Hepatocyte (in vitro differentiated cells): ENCODE data around the gene SLC32A1. TPM values are rescaled to one million over a fixed set of nuclear protein-coding genes. Genes with fewer than 3 reads are reported as not detected.

Experiments used
- DNase-seq: peaks from one replicate; pipeline ENCODE4 v3.0.0-alpha.2; 2016; ENCODE audit warnings: low spot score
- H2AFZ ChIP-seq: fragments of 200-600 bp; sonication (generic); 2 replicates; pipeline ENCODE4 v1.6.0; 2016; ENCODE audit warnings: antibody characterized with exemption, mild to moderate bottlenecking
- H3K27ac ChIP-seq: fragments of 200-600 bp; sonication (generic); 2 replicates; pipeline ENCODE4 v1.5.1; 2016; ENCODE audit warnings: mild to moderate bottlenecking
- H3K27me3 ChIP-seq: fragments of 200-600 bp; sonication (generic); 2 replicates; pipeline ENCODE4 v1.6.1; 2016
- H3K36me3 ChIP-seq: fragments of 200-600 bp; sonication (generic); replicated peaks from 2 replicates; pipeline ENCODE4 v1.5.1; 2016; ENCODE audit warnings: low read depth; ENCODE audit not compliant: insufficient read depth
- H3K4me1 ChIP-seq: fragments of 200-600 bp; sonication (generic); 2 replicates; pipeline ENCODE4 v1.5.1; 2016; ENCODE audit warnings: mild to moderate bottlenecking, moderate library complexity; ENCODE audit not compliant: insufficient read depth
- H3K4me2 ChIP-seq: fragments of 200-600 bp; sonication (generic); 2 replicates; pipeline ENCODE4 v1.6.0; 2016
- H3K4me3 ChIP-seq: fragments of 200-600 bp; sonication (generic); 2 replicates; pipeline ENCODE4 v1.5.1; 2016; ENCODE audit warnings: mild to moderate bottlenecking
- H3K79me2 ChIP-seq: fragments of 200-600 bp; sonication (generic); 2 replicates; pipeline ENCODE4 v1.6.0; 2017; ENCODE audit warnings: mild to moderate bottlenecking
- H3K9me2 ChIP-seq: fragments of 200-600 bp; sonication (generic); replicated peaks from 2 replicates; pipeline ENCODE4 v1.6.0; 2017; ENCODE audit warnings: mild to moderate bottlenecking; ENCODE audit not compliant: insufficient read depth
- H3K9me3 ChIP-seq: fragments of 200-600 bp; sonication (generic); 2 replicates; pipeline ENCODE4 v1.5.1; 2016; ENCODE audit warnings: low read depth, mild to moderate bottlenecking
- H4K20me1 ChIP-seq: fragments of 200-600 bp; sonication (generic); 2 replicates; pipeline ENCODE4 v1.6.0; 2016; ENCODE audit warnings: mild to moderate bottlenecking; ENCODE audit not compliant: insufficient read depth, poor library complexity, severe bottlenecking
- CTCF ChIP-seq: fragments of 200-600 bp; sonication (generic); IDR thresholded peaks from 2 replicates; pipeline ENCODE4 v1.5.1; 2016; ENCODE audit warnings: antibody characterized with exemption, mild to moderate bottlenecking; ENCODE audit not compliant: poor library complexity
- EZH2 ChIP-seq: fragments of 200-600 bp; sonication (generic); IDR thresholded peaks from 2 replicates; pipeline ENCODE4 v1.6.1; 2016; ENCODE audit warnings: antibody characterized with exemption, mild to moderate bottlenecking, borderline replicate concordance
- EZH2phosphoT487 ChIP-seq: fragments of 200-600 bp; sonication (generic); IDR thresholded peaks from one replicate; pipeline ENCODE4 v1.6.1; 2018; ENCODE audit warnings: antibody characterized with exemption, mild to moderate bottlenecking, low read depth, moderate library complexity; ENCODE audit not compliant: unreplicated experiment, severe bottlenecking
- WGBS: methylation state at CpG from one replicate; pipeline ENCODE4 v1.1.6; 2016; ENCODE audit warnings: low lambda C conversion rate; ENCODE audit errors: missing lambda C conversion rate; 5-methylcytosine and 5-hydroxymethylcytosine counted together
- polyA plus RNA-seq: library from polyadenylated mRNA; unstranded; fragments of >200 nt; fragmentation: Nextera tagmentation; extraction: Ambion mirVana; gene quantifications from 2 replicates; pipeline ENCODE4 v1.2.1, GENCODE V29; 2016
- total RNA-seq: library from RNA; depleted of rRNA; stranded (reverse); fragments of >200 nt; gene quantifications from 2 replicates; pipeline ENCODE4 v1.2.3, GENCODE V29; 2014

SLC32A1 gene
- total and polyA plus RNA-seq, 2 experiments from 2014 or later: not detected

GRCh38 chr20:38700141-38700540 is 24.1 kb upstream of the SLC32A1 start:
- Histone ChIP-seq H3K4me2 (no peak overlapping the region), H3K4me3 (no peak overlapping the region), H3K79me2 (no peaks in the 10 kb centered on the region), H3K9me2 (no peaks in the 10 kb centered on the region), H3K9me3 (no peaks in the 10 kb centered on the region), H3K27ac (no peak overlapping the region), H3K36me3 (no peaks in the 10 kb centered on the region), H4K20me1 (no peaks in the 10 kb centered on the region), H3K27me3 (peaks cover 27% of the 10 kb centered on the region), H2AFZ (no peak overlapping the region), H3K4me1 (no peaks in the 10 kb centered on the region)
- TF ChIP-seq CTCF: no peak
- no peak for TF ChIP-seq EZH2
- TF ChIP-seq EZH2phosphoT487: no peak
- 52% methylated on average over 4 of the region's 4 CpGs for WGBS
- no peak for DNase-seq

- Histone ChIP-seq H4K20me1 (no peaks in the 10 kb centered on the region), H3K79me2 (no peaks in the 10 kb centered on the region), H3K9me2 (no peaks in the 10 kb centered on the region), H3K4me3 (no peak overlapping the region), H2AFZ (no peak overlapping the region), H3K27me3 (peaks cover 32% of the 10 kb centered on the region), H3K4me2 (no peak overlapping the region), H3K36me3 (no peaks in the 10 kb centered on the region), H3K4me1 (no peaks in the 10 kb centered on the region), H3K27ac (no peak overlapping the region), H3K9me3 (no peaks in the 10 kb centered on the region)
- TF ChIP-seq EZH2phosphoT487: no peak
- TF ChIP-seq EZH2: no peak
- TF ChIP-seq CTCF: no peak
- DNase-seq: no peak
- 76% methylated on average over 3 of the region's 3 CpGs for WGBS
Measured at GRCh38 chr20:38700926-38701325, 23.4 kb upstream of the SLC32A1 start.

DNA sequence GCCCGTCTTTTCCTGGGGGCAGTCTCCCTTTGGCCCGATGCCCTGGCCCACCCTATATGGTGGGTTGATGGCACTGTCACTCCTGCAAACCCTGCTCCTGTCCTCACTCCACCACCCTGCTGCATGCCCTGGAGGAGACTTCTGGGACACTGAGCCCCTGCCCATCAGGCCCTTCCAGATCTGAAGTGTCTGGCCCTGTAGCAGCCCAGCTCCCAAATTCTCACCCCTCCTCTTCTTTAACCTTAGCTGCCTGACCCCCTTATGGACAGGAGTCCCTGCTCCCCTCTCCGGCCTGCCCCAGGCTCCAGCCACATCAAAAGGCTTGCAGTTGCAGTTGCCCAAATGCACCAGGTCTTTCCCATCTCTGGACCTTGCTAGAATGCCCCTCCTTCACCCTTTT is 20.8 kb upstream of the SLC32A1 start:
- Histone ChIP-seq H3K9me3 (no peaks in the 10 kb centered on the region), H3K4me2 (no peak overlapping the region), H3K36me3 (no peaks in the 10 kb centered on the region), H4K20me1 (no peaks in the 10 kb centered on the region), H3K9me2 (no peaks in the 10 kb centered on the region), H3K27me3 (peaks cover 36% of the 10 kb centered on the region), H3K79me2 (no peaks in the 10 kb centered on the region), H3K4me1 (no peaks in the 10 kb centered on the region), H3K4me3 (no peak overlapping the region), H3K27ac (no peak overlapping the region), H2AFZ (no peak overlapping the region)
- TF ChIP-seq EZH2: no peak
- no peak for TF ChIP-seq CTCF
- TF ChIP-seq EZH2phosphoT487: no peak
- DNase-seq: no peak
- WGBS: 62% methylated on average over 3 of the region's 3 CpGs

- H3K79me2 ChIP-seq: no peaks in the 10 kb centered on the region
- no peak overlapping the region for H2AFZ ChIP-seq
- H4K20me1 ChIP-seq: no peaks in the 10 kb centered on the region
- H3K9me3 ChIP-seq: no peaks in the 10 kb centered on the region
- no peak overlapping the region for H3K4me3 ChIP-seq
- no peak overlapping the region for H3K4me2 ChIP-seq
- H3K27ac ChIP-seq: no peak overlapping the region
- H3K27me3 ChIP-seq: peaks cover 39% of the 10 kb centered on the region
- H3K9me2 ChIP-seq: no peaks in the 10 kb centered on the region
- 70% methylated on average over 4 of the region's 4 CpGs for WGBS
- TF ChIP-seq EZH2phosphoT487 (no peak), EZH2 (no peak), CTCF (no peak)
- no peaks in the 10 kb centered on the region for H3K36me3 ChIP-seq
- no peaks in the 10 kb centered on the region for H3K4me1 ChIP-seq
- no peak for DNase-seq
Measured at GRCh38 chr20:38704136-38704535, 20.1 kb upstream of the SLC32A1 start.
